Measurements from ENCODE around the gene ZMYND19.
A peak's percentile ranks its signal among the peaks of the same experiment; 100 is the strongest.
"Not testable (repeated sequence)": the region's sequence is repeated elsewhere in the genome, so short reads cannot be mapped to it uniquely, and the experiment has no call there.

ZMYND19 gene

DNA sequence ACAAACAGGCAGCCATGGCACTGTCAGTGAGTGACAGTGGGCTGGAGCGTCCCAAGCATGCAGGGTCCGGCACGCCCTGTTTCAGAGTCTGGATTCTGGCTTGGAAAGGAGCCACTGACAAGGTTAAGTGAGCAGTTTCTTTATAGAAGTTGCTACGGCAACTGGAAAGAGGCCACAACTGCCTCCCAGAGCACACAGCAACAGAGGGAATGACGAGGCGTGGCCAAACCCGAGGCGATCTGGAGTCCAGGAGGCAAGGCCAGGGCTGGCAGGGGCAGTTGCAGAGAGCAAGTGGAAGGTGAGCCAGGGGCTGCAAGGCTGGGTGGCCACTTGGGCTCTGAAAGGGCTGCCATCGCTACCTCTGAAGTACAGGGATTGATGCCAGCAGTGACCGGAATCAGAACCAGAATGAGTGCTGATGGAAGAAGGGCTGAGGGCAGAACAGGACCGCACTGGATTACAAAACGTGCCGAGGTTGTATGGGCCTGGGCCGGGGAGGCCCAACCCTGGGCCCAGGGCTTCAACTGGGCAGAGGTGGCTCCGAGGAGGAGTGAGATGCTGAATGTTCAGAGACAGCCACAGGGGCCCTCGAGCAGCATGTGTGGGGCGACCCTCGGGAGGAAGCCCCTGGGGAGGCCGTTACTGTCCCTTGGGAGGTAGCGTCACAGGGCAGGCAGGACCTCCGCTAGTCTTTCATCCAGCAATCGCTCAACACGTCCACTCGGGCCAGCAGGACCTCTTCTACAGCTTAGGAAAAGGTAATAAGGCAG lies 34.1 kb downstream of the ZMYND19 start:
- DNase-seq (ENCODE audit: low spot score) = no peak

DNA sequence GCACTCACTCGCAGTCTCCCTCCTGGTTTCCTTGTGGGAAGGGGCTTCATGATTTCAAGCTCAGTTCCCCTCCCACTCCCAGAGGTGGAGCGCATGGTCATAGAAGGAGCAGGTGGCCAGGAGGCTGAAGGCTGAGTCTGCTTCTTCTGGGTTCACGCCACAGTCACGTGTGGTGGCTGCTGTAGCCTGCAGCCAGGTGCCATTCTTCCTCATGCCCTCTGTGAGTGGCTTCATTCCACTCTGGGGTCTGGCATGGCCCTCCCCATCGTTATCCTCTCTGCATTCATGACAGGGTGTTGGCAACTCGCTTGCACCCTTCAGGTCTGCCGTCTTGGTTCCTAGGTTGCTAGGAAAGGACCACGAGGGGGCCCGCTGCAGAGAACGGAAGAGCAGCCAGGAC lies 35.1 kb downstream of the ZMYND19 start:
- no peak for DNase-seq (ENCODE audit: low spot score)

DNA sequence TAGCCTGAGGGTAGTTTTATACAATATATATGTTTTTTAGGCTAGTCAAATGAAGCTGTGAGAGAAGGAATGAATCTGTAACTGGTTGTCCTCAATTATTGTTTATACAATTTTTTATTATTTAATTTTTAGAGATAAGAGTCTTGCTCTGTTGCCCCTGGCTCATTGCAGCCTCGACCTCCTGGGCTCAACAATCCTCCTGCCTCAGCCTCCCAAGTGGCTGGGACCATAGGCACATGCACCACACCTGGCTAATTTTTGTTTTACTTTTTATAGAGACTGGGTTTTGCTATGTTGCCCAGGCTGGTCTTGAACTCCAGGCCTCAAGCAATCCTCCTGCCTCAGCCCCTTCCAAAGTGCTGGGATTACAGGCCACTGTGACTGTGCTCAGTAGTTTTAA lies 36.0 kb downstream of the ZMYND19 start:
- DNase-seq (ENCODE audit: low spot score) = no peak

DNA sequence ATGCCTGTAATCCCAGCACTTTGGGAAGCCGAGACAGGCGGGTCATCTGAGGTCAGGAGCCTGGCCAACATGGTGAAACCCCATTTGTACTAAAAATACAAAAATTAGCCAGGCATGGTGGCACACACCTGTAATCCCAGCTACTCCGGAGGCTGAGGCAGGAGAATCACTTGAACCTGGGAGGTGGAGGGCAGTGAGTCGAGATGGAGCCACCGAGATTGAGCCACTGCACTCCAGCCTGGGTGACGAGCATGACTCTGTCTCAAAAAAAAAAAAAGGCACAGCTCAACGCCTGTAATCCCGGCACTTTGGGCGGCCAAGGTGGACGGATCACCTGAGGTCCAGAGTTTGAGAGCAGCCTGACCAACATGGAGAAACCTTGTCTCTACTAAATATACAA lies 36.7 kb downstream of the ZMYND19 start:
- DNase-seq (ENCODE audit: low spot score) = not testable (repeated sequence)

DNA sequence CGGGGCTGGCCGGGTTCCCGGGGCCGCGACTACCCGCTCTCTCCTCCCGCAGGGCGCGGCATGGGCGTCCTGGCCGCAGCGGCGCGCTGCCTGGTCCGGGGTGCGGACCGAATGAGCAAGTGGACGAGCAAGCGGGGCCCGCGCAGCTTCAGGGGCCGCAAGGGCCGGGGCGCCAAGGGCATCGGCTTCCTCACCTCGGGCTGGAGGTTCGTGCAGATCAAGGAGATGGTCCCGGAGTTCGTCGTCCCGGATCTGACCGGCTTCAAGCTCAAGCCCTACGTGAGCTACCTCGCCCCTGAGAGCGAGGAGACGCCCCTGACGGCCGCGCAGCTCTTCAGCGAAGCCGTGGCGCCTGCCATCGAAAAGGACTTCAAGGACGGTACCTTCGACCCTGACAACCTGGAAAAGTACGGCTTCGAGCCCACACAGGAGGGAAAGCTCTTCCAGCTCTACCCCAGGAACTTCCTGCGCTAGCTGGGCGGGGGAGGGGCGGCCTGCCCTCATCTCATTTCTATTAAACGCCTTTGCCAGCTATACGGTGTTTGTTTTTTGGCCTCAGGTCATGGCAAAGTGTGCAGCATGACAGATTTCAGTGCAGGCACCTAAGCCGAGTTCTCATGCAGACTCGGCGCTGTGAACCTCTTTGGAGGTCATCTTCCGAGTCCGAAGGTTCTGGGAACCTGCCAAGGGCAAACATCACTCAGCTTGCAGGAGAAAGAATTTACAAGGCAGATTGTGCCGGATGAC lies 38.1 kb downstream of the ZMYND19 start:
- no peak for DNase-seq (ENCODE audit: low spot score)

DNA sequence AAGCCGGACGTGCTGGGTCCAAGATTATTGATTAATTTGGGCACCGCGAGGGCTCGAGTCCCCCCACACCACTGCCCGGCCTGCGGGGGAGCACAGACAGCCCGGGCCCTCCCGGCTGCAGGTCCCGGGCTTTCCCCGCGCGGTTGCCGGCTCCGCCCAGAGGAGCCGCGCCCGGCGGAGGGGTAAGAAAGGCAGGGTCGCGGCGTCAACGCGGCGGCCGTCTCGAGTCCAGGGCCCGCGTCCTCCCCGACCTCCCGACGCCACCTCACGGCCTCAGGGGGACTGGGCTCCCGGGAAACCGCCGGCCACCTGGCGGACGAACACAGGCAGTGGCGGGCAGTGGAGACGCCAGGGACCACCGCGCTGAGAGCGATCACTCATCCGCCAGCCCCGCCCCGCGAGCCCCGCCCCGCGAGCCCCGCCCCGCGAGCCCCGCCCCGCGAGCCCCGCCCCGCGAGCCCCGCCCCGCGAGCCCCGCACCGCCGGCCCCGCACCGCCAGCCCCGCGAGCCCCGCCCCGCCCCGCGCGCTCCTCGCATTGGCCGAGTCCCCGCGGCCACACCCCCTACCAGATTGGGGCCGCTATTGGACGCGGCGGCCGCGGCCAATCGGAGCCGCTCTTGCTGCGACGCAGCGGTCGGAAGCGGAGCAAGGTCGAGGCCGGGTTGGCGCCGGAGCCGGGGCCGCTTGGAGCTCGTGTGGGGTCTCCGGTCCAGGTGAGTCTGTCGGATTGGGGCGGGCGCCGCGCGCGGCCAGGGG lies 38.9 kb downstream of the ZMYND19 start, which contains the start of gene MRPL41:
TSS of gene MRPL41 (plus strand) at position 616 of the 758 bp plus-strand sequence. CDS start 203 bp downstream, outside the sequence.
- peak; percentile 85 for DNase-seq (ENCODE audit: low spot score)

DNA sequence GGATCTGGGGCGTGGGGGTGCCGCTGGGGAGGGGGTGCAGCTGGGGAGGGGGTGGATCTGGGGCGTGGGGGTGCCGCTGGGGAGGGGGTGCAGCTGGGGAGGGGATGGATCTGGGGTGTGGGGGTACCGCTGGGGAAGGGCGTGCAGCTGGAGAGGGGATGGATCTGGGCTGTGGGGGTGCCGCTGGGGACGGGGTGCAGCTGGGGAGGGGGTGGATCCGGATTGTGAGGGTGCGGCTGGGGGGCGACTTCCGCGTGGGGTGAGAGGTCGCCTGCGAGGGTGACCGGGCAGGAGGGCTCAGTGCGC lies 39.4 kb downstream of the ZMYND19 start:
- not testable (repeated sequence) for DNase-seq (ENCODE audit: low spot score)

DNA sequence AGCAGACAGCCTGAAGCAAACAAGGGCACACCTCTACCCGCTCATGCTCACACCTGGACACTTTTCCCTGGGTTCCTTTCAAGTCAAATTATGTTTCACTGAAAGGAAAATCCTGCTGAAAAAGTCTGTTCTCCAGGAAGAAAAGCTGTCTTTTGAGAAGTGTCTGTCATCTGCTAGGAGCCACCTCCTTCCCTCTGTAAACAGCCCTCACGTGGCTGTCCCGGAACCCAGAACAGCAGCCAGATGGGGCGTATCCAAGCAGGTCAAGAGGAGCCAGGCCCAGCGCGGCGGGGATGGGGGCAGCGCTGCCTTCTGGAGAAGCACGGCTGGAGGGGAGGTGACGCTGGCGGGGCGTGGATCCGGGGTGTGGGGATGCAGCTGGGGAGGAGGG lies 40.1 kb downstream of the ZMYND19 start, which contains the start of gene PNPLA7:
TSS of gene PNPLA7 (minus strand) at position 172 of the 391 bp plus-strand sequence. CDS start 205 bp downstream, outside the sequence.
- DNase-seq (ENCODE audit: low spot score) = peak; percentile 35

DNA sequence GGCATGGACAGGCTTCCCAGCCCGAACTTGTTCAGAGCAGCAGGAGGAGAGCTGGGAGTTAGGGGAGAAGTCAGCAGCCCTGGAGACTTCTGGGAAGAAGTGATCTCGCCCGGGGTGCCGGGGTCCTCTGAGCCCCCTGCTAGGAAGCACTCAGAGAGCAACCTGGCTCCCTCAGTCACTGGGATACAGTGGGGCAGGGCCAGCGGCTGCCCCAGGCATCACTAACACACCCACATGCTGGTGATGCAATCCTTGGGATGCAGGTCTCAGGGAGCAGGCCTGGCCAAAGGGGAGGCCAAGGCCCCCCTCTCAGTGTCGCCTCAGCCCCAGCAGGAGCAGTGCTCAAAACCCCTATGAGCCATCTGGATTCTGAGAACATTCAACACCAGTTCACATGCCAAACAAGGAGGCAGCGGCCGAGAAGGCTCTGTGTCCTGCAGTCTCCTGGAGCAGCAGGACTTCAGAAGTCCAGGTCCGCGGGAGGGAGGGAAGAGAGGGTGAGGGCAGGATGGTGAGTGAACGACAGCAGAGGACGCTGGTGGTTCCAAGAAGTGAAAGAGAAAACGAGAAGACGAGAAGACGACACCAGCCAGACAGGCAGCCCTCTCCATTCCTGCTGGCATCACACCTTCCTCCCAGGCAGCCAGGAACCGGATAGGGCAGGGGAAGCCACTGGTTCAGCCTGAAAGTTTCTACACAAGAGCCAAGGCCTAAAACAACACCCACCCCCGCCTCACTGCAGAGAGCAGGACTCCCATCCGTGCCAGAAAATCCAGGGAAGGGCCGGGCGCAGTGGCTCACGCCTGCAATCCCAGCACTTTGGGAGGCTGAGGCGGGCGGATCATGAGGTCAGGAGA lies 42.4 kb downstream of the ZMYND19 start:
- no peak for DNase-seq (ENCODE audit: low spot score)

DNA sequence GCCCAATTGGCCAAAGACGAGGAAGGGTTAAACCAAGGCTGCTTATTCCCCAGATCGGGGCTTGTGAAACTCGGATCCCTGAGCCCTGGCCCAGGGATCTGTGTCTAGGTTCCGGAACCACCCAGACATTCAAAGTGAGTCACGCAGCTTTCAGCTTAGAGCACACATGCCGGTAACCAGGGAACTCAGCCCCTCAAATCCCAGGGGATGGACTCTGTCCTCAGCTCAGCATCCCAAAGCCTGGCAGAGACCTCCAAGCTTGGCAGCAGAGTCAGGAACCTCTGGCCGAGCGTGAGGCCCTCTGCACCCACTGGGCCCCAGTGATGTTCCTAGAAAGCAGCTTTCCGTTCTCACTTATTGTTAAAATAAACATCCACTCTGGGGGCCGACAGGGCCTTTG lies 45.2 kb downstream of the ZMYND19 start:
- DNase-seq (ENCODE audit: low spot score) = no peak

DNA sequence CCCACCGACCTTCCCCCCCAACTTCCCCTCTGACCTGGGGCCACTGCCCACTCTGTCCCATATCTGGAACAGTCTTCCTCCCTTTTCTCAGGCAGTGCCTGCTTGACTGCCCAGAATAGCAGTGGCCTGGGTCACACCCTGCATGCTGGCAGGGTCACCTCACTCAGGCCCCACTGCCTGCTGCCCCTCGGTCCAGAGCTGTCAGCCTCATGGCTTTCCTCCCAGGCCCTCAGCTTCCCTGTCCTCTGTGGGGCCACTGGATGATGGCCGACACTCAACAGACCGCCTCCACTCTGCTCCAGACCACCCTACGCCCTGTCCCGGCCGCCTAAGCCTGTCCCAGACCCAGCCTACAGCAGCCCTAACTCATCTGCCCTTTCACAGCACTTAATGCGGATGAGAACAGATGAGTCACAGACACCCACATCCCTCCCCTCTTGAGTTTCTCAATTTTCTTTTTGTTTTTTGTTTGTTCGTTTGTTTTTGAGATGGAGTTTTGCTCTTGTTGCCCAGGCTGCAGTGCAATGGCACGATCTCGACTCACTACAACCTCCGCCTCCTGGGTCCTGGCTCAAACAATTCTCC lies 46.0 kb downstream of the ZMYND19 start:
- no peak for DNase-seq (ENCODE audit: low spot score)

DNA sequence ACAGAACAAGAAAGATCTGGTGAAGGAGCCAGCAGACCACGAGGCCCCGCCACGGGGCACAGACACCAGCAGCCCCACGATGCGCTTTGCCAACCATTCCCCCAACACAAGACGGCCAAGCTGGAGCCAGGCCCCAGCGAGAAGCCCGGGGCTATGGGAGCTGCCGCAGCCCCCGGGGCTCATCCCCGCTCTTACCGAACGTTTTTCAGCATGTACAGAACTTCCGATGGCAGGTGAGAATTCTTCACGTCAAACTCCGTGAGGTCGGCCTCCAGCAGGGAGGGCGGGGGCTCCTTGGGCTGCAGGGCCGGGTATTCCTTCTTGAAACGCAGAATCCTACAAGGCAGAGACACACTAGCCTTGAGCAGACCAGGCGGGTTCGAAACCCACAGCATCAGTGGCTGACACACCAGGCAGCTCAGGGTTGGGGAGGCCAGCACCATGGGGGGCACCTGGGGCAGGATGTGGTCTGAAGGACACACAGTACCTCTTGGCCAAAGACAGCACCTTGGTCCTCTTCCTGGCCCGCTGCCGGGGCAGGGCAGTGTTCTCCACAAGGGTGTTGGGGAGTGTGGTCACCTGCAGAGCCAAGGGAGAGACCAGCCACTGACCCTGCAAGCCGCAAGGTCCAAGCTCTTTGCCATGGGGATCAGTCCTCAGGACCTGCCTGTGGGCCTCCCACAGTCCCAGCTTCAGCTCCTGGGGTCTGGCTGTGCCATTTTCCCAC lies 46.9 kb downstream of the ZMYND19 start:
- no peak for DNase-seq (ENCODE audit: low spot score)

DNA sequence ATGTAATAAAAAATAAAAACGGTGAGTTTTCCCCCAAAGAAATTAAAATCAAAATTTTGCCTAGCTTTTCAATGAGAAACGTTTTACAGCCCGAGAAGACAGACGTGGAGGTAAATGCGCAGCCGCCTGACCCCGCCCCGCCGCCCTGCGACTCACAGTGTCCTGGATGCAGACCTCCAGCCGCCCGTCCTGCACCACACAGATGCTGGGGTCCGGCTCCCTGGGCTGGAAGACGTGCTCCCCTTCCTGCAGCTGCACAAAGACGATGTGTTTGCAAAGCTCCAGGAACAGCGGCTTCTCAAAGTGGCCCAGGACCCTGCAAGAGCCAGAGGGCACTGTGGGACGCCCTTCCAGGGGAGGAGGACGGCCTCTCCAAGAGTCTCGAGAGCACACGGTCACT lies 47.8 kb downstream of the ZMYND19 start:
- DNase-seq (ENCODE audit: low spot score) = no peak

DNA sequence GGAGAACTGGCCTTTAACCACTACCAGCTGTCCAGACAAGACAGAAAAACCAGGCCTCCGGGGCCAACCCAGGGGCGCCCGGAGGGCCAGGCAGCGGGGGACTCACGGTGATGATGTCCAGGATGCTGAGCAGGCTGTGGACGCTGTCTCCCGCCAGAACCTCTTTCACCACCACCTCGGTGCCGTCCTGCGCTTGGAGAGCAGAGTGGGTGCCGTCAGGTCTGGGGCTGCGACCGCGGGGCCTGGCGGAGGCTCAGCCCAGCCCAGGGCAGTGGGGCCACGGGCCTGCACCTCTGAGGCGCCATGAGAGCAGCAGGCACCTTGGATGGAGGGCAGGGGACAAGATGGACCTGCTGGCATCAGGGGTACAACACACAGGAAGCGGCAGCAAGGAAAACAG lies 49.8 kb downstream of the ZMYND19 start:
- no peak for DNase-seq (ENCODE audit: low spot score)

DNA sequence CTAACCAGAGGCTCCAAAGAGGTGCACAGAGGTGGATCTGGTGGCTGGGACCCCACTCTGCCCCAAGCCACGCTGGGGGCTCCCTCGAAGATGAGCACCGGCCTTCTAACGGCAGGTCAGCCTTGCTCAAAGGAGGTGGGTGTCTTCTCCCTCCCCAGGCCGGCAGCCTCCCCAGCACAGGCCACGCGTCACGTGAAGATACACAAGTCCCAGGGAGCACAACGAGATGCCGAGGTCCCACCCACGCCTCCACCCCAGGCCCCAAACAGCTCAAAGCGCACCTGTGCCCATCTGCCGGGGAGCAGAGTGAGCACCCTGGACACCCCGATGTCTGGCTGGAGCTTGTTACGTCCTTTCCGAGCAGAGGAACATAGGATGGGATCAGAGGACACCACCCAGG lies 52.3 kb downstream of the ZMYND19 start:
- DNase-seq (ENCODE audit: low spot score) = no peak

DNA sequence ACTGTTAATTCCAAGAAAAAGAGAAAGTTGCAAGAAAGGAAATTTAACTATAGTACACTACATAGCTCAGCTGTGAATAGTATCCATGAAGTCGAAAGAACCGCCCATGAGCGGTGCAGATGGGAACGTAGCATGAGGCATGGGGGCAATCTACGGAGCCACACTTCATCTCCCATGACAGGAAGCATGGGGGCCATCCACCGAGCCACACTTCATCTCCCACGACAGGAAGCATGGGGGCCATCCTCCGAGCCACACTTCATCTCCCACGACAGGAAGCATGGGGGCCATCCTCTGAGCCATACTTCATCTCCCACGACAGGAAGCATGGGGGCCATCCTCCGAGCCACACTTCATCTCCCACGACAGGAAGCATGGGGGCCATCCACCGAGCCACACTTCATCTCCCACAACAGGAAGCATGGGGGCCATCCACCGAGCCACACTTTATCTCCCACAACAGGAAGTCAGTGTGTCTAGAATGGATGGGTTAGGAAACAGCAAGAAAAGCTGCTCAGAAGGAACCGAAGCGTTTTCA lies 53.6 kb downstream of the ZMYND19 start:
- not testable (repeated sequence) for DNase-seq (ENCODE audit: low spot score)

DNA sequence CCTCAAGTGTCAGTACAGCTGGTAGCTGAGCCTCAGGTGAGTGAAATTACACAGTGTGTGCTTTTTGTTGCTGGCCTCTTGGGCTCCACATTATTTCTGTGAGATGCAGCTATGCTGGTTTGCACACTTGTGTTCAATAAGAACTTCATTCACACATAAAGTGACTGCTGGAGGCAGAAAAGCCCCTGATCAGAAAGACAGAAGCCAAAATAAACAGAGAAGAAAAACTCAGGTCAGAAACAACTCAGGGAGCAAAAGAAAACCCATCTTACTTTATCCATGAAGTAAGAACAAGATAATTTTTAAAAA lies 55.2 kb downstream of the ZMYND19 start:
- DNase-seq (ENCODE audit: low spot score) = no peak

DNA sequence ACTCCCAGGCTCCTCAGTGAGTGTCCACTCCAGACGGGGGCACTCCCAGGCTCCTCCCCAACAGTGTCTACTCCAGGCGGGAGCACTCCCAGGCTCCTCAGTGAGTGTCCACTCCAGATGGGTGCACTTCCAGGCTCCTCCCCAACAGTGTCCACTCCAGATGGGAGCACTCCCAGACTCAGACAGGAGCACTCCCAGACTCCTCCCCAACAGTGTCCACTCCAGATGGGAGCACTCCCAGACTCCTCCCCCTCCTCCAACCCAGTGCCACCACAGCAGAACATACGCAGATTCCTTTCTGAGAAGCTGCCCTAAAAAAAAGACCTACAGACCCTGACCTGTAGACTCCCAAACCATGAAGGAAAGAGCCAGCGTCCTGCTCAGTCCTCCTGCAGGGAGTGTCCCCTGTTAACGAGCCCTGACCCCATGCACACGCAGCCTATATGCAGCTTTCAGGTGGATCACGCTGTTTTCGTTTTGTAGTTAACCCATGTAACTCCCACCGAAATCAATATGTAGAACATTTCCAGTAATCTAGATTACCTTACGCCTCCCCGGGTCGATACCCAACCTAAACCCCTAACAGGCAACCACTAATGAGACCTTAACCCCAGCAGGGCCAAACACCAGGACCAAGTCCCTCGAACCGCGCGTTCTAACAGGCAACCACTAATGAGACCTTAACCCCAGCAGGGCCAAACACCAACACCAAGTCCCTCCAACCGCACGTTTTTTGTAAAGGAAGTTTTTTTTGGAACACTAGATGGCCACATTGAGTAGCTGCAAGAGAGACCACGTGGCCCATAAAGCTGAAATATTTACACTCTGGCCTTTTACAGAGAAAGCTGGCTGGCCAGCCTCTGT lies 55.8 kb downstream of the ZMYND19 start:
- peak; percentile 25 for DNase-seq (ENCODE audit: low spot score)

DNA sequence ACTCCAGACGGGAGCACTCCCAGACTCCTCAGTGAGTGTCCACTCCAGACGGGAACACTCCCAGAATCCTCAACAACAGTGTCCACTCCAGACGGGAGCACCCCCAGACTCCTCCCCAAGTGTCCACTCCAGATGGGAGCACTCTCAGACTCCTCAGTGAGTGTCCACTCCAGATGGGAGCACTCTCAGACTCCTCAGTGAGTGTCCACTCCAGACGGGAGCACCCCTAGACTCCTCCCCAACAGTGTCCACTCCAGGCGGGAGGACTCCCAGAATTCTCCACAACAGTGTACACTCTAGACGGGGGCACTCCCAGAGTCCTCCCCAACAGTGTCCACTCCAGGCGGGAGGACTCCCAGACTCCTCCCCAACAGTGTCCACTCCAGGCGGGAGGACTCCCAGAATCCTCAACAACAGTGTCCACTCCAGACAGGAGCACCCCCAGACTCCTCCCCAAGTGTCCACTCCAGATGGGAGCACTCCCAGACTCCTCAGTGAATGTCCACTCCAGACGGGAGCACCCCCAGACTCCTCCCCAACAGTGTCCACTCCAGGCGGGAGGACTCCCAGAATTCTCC lies 57.3 kb downstream of the ZMYND19 start:
- DNase-seq (ENCODE audit: low spot score) = not testable (repeated sequence)

All from hematopoietic multipotent progenitor cell treated with erythropoietin and hydrocortisone succinate and interleukin-3 and kit ligand, for 15 days (in vitro differentiated cells).